Subcutaneous abdominal adipose tissue (tissue), 5 donors: ENCODE results near the gene ABHD12.

Experiments
- H3K27ac ChIP-seq: one replicate; pipeline ENCODE4 v1.7.0; 2013; ENCODE audit warnings: low read depth, mild to moderate bottlenecking, inconsistent platforms, low read length, moderate library complexity
- H3K27me3 ChIP-seq, 5 donors: one replicate each; pipeline ENCODE4 v1.7.0; 2013; ENCODE audit warnings: low read length in 5 of 5, inconsistent platforms in 1 of 5; ENCODE audit not compliant: control insufficient read depth in 5 of 5, insufficient read depth in 4 of 5
- H3K36me3 ChIP-seq, 5 donors: one replicate each; pipeline ENCODE4 v1.7.0; 2013; ENCODE audit warnings: low read length in 5 of 5; ENCODE audit not compliant: control insufficient read depth in 5 of 5, insufficient read depth in 5 of 5
- H3K4me1 ChIP-seq, 5 donors: one replicate each; pipeline ENCODE4 v1.7.0; 2013; ENCODE audit warnings: low read length in 5 of 5, mild to moderate bottlenecking in 3 of 5, moderate library complexity in 1 of 5; ENCODE audit not compliant: control insufficient read depth in 5 of 5, insufficient read depth in 5 of 5
- H3K4me3 ChIP-seq, 5 donors: one replicate each; pipeline ENCODE4 v1.7.0; 2013; ENCODE audit warnings: low read length in 5 of 5, low read depth in 1 of 5
- H3K9ac ChIP-seq, 5 donors: one replicate each; pipeline ENCODE4 v1.7.0; 2013; ENCODE audit warnings: low read length in 5 of 5, mild to moderate bottlenecking in 4 of 5, moderate library complexity in 3 of 5
- H3K9me3 ChIP-seq, 5 donors: one replicate each; pipeline ENCODE4 v1.7.0; 2013; ENCODE audit warnings: low read length in 5 of 5; ENCODE audit not compliant: control insufficient read depth in 5 of 5
- donor health status: healthy.
- donor health status: healthy.
- donor health status: healthy.
- donor health status: healthy.
- donor health status: healthy.

The ABHD12 gene

DNA sequence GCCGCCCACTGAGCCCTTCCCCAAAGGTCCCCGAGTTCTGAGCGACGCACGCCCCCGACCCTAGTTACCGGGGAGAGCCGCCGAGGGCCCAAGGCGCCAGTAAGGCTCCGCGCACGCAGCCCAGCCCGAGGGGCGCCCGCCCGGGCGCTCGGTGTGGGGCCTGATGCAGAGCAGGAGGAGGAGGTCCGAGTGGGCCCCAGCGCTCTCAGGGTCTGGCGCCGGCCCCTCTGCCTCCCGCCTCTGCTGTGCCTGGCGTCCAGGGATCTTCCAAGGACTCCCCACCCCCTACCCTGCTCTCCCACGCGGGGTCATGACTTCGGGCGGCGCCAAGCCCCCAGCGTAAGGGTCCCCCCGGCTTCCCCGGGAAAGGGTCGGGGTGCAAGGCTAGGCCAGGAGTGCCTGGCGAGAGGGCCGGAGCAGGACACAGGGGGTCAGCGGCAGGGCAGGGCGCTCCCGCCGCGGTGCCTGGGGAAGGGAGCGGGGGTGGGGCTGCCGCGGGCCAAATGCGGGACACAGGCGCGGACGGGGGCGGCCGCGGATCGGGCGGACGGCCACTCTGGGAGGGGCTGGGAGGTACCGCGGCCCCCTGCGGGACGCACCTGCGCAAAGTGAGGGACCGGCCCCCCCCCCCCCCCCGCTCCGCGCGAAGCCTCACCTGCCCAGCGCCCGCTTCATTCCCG lies 637 bp downstream of the ABHD12 start:
- H3K27ac ChIP-seq = no peak overlapping the region
- no peaks in the 10 kb centered on the region for H3K9me3 ChIP-seq
- H3K27me3 ChIP-seq = no peaks in the 10 kb centered on the region
- peak overlapping the region; percentile 67 to 85 (median 72) for H3K4me3 ChIP-seq
- H3K36me3 ChIP-seq = peaks cover 0 to 3% (median 0%) of the 10 kb centered on the region in 5 donors
- H3K4me1 ChIP-seq = peaks cover 0 to 17% (median 16%) of the 10 kb centered on the region in 5 donors
- peak overlapping the region in 4 of 5 donors; percentile 57 to 73 (median 67) for H3K9ac ChIP-seq

DNA sequence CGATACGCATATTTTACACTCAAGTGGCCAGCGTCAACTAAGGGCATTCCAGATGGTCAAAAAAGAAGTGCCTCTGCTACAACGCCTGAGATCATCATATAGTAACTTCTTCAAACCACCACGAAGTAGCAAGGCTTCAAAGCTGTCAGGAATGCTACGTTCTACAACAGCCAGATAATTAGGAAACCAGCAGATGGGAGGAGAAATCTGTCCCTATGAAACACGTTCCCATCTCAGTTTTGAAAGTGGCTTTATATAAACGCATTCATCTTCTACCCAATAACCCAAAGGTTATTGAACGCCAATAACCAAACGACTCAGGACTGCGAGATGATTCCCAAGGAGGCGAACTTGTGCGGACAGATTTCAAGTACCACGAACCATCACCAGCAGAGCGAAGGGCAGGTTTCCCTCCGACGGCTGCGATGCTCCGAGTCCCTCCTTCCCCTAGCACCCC lies 1.2 kb downstream of the ABHD12 start:
- Histone ChIP-seq H3K4me3 (peak overlapping the region; percentile 67 to 85 (median 72)), H3K4me1 (peaks cover 0 to 17% (median 16%) of the 10 kb centered on the region in 5 donors), H3K9me3 (no peaks in the 10 kb centered on the region), H3K27ac (no peak overlapping the region), H3K9ac (peak overlapping the region in 4 of 5 donors; percentile 57 to 73 (median 67)), H3K27me3 (no peaks in the 10 kb centered on the region), H3K36me3 (peaks cover 0 to 3% (median 0%) of the 10 kb centered on the region in 5 donors)

DNA sequence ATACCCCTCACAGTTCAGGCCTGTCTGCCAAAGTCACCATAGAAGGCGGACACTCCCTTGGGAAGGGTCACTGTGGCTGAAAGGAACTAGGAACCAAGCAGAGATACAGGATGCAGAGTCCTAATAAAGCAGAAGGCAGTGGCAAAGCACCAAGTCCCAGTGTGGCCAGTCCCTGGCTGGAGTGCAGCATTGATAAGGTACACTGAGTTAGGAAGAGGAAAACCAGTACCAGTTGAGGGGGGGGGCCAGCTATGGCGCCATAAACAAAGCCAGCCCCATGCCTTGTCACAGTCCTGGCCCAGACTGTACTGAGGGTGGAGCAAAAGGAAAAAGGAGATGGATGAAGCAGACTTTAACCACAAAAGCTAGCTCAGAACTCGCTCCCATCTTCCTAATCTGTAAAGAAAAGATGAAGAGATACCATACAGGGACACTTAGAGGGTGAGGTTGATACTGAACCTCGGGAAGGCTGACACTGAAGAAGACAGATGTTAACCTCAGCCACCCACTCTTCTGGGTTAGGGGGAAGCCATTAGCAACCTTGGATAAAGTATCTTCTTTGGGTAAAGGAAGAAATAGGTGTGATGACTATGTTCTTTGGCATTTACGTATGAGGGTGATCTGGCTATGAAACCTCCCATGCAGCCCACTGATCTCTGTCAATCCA lies 7.8 kb downstream of the ABHD12 start:
- H3K9ac ChIP-seq = no peak overlapping the region
- H3K4me1 ChIP-seq = peaks cover 0 to 8% (median 5%) of the 10 kb centered on the region in 5 donors

DNA sequence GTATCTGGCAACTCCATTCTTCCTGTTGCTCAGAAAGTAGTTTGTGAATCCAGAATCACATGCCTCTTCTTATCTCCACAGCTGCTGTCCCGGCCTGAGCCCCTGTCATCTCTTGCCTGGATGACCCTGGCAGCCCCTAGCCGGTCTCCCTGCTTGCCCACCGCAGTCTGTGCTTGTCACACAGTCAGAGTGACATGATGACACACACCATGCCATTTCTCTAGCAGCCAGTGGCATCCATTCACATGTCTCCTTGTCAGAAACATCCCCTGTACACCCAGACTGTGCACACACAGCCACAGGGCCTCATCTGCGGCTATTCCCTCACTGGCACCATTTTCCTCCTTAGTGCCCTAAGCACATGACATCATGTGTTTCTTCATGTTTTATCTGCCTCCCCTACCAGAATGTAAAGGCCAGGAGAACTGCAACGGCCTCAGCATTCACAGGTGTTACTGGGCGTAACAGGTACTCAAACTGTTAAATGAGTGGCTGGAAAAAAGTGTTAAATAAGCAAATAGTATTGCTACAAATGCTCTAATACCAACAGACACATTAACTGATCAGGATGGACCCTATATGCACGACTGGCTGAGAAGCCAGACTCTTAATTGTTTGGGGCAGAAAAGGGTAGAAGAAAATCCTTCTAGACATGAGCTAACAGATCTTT lies 9.6 kb downstream of the ABHD12 start:
- Histone ChIP-seq H3K9ac (no peak overlapping the region), H3K9me3 (no peaks in the 10 kb centered on the region), H3K4me3 (no peak overlapping the region), H3K27me3 (no peaks in the 10 kb centered on the region), H3K4me1 (peaks cover 0 to 10% (median 5%) of the 10 kb centered on the region in 5 donors), H3K36me3 (peaks cover 0 to 9% (median 5%) of the 10 kb centered on the region in 5 donors), H3K27ac (no peak overlapping the region)

More for the DNA sequence above, 7.8 kb downstream of the ABHD12 start:
- Histone ChIP-seq H3K27me3 (no peaks in the 10 kb centered on the region), H3K9me3 (no peaks in the 10 kb centered on the region), H3K27ac (no peak overlapping the region), H3K4me3 (no peak overlapping the region), H3K36me3 (peaks cover 0 to 9% (median 5%) of the 10 kb centered on the region in 5 donors)

DNA sequence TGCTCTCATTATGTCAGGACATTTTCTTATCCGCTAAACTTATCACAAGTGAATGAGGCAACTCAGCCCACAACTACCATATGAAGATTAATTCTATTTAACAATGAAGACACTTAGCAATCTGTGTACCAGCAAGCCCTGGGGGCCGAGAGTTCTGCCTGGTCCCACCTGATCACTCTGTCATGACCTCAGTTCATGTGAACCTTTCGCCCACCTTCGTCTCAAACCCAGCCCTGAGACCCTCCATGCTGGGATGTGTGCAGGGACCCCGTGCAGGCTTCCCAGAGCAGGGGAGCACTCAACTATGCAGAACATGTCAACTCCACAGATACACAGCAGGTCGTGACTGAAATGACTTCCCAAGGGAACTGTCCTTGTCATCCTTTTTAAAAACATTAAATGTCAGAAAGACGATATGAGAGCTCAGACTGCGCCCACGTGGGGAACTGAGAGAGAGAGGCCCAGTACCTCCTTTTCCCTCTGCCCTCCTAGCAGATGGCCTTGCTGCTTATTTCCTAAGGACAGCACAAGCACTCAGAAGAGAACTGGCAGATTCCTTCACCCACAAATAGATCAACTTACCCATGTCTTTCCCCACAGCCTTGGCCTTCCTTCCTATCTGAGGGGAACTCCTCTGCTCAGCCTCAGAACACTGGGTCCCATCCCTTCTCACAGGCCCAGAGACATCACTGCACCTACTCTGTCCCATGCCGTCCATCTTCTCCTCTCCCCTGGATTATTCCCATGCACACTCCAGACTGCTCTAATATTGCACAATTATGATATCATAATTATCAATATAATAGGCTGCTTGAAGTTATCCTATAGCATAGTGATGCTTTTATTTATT lies 11.5 kb downstream of the ABHD12 start:
- peaks cover 0 to 9% (median 5%) of the 10 kb centered on the region in 5 donors for H3K36me3 ChIP-seq
- no peaks in the 10 kb centered on the region for H3K9me3 ChIP-seq
- no peaks in the 10 kb centered on the region for H3K27me3 ChIP-seq
- no peak overlapping the region for H3K4me3 ChIP-seq
- peaks cover 0 to 10% (median 5%) of the 10 kb centered on the region in 5 donors for H3K4me1 ChIP-seq
- no peak overlapping the region for H3K27ac ChIP-seq
- H3K9ac ChIP-seq = no peak overlapping the region

DNA sequence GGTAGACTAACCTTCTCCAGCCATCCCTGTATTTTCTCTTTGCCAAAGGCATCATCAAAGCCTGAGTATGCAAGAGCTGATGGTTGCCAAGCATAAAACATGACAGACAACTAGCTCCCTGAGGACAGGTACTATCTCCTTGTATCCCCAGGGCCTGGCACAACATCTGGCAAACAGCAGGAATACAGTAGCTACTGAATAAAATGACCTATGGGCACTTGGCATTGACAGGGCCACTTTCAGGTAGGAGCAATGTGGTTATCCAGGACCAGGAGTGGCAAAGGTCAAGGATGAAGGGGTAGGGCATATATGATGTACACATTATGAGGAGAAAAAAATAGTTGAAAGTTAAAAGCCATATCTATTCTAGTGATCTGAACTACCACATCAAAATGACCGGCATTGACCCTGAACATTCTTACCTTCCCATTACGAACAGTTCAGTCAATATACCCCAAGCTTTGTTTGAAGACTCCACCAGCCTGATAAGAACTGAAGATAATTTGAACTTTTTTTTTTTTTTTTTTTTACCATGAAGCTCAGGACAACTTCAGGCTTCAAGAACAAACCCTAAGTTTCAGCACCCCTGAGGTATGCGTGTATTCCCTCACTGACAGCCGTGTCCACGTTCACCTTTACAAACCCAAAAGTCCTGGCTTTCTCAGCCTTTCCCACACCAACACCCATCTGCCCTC lies 12.3 kb downstream of the ABHD12 start:
- Histone ChIP-seq H3K4me1 (peaks cover 0 to 10% (median 5%) of the 10 kb centered on the region in 5 donors), H3K9ac (no peak overlapping the region), H3K4me3 (no peak overlapping the region), H3K27me3 (no peaks in the 10 kb centered on the region), H3K27ac (no peak overlapping the region), H3K9me3 (no peaks in the 10 kb centered on the region), H3K36me3 (peaks cover 0 to 9% (median 5%) of the 10 kb centered on the region in 5 donors)

DNA sequence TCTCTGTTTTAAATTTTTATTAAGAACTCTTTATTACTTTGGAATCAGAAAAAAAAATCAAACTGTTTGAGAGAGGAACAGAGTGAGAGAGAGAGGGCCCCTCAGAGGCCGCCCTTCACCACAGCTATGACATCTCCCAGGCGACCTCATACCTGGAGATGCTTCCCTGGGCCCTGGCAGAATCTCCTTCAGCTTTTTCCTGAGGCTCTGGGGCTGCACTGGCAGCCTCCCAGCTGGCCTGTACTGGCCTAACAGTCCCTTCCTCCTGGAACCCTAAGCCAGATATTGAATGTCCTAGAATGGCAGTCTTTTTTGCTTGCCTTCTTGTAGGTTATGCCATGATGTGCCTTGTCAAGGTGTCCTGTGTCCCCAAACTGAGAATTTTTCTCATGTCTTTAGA lies 13.7 kb downstream of the ABHD12 start:
- Histone ChIP-seq H3K9ac (no peak overlapping the region), H3K4me1 (peaks cover 0 to 10% (median 5%) of the 10 kb centered on the region in 5 donors), H3K9me3 (no peaks in the 10 kb centered on the region), H3K4me3 (no peak overlapping the region), H3K27me3 (no peaks in the 10 kb centered on the region), H3K27ac (no peak overlapping the region), H3K36me3 (peaks cover 0 to 3% (median under 1%) of the 10 kb centered on the region in 5 donors)

DNA sequence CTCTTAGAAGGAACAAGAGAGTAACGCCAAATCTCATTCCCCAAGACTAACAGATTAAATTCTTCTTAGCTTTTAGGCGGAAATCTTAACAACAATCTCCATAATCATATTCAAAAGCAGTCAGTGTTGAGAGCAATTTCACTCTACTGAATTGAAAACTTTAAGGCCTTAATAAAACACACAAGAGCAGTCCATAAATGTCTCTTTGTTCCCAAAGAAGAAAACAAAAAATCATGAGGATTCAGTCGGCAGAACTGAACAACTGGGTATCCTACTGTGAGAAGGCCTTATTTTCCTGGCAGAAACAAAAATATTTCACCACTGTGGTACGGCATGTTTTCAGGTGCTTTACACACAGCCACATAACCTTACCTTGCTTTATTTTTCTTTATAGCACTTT lies 14.4 kb downstream of the ABHD12 start:
- H3K27me3 ChIP-seq = no peaks in the 10 kb centered on the region
- H3K36me3 ChIP-seq = peaks cover 0 to 3% (median 0%) of the 10 kb centered on the region in 5 donors
- no peak overlapping the region for H3K4me3 ChIP-seq
- H3K9ac ChIP-seq = no peak overlapping the region
- no peaks in the 10 kb centered on the region for H3K9me3 ChIP-seq
- H3K4me1 ChIP-seq = peaks cover 0 to 10% (median 5%) of the 10 kb centered on the region in 5 donors
- H3K27ac ChIP-seq = no peak overlapping the region

DNA sequence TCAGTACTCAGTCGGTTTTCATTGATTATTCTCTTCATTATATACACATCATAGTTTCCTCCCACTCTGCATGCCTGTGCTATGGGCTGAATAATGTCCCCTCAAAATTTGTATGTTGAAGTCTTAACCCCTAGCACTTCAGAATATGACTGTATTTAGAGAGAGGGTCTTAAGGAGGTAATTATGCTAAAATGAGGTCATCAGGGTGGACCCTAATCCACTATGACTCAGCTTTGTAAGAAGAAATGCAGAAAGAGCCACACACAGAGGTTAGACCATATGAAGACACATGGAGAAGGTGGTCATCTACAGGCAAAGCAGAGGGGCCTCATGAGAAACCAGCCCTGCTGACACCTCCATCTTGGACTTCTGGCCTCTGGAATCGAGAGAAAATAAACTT lies 15.8 kb downstream of the ABHD12 start:
- Histone ChIP-seq H3K27ac (no peak overlapping the region), H3K9ac (no peak overlapping the region), H3K36me3 (no peaks in the 10 kb centered on the region), H3K9me3 (no peaks in the 10 kb centered on the region), H3K27me3 (no peaks in the 10 kb centered on the region), H3K4me3 (no peak overlapping the region), H3K4me1 (peaks cover 0 to 10% (median 5%) of the 10 kb centered on the region in 5 donors)
